Bronchial epithelial cell (primary cell): Measurements from ENCODE around the gene KIAA1217. TPM values are rescaled to one million over a fixed set of nuclear protein-coding genes. Genes with fewer than 3 reads are reported as not detected.

Source experiments
- DNase-seq: peaks from one replicate; pipeline ENCODE4 v3.0.0-alpha.2; 2010; ENCODE audit warnings: low read depth
- FAIRE-seq: peaks from 2 replicates; lab custom pipeline; 2011; peaks lifted over from hg19 to GRCh38; lab: Jason Lieb, UNC
- H3K27me3 ChIP-seq: 2 replicates; pipeline ENCODE4 v1.5.1; 2011; ENCODE audit warnings: low read length; ENCODE audit not compliant: control insufficient read depth, insufficient read depth
- H3K36me3 ChIP-seq: 2 replicates; pipeline ENCODE4 v1.5.1; 2011; ENCODE audit warnings: low read length; ENCODE audit not compliant: control insufficient read depth, insufficient read depth
- H3K4me3 ChIP-seq: 2 replicates; pipeline ENCODE4 v1.5.1; 2011; ENCODE audit warnings: mild to moderate bottlenecking, low read depth, low read length, control low read depth
- CTCF ChIP-seq: IDR thresholded peaks from 2 replicates; pipeline ENCODE4 v1.5.1; 2011; ENCODE audit warnings: mild to moderate bottlenecking, moderate library complexity, low read length, control low read depth, inconsistent platforms; ENCODE audit not compliant: insufficient read depth, severe bottlenecking
- total RNA-seq: library from RNA; depleted of rRNA; stranded (reverse); fragments of >200 nt; gene quantifications from 2 replicates; pipeline ENCODE4 v1.2.1, GENCODE V29; 2014

KIAA1217 gene
- total RNA-seq, 1 donor from 2014 or later, result 3.4 TPM

- TF ChIP-seq CTCF, result no peak
- DNase-seq (no peak), FAIRE-seq (no peak)
- Histone ChIP-seq H3K4me3 (no peak overlapping the region), H3K27me3 (no peaks in the 10 kb centered on the region), H3K36me3 (peaks cover 3% of the 10 kb centered on the region)
Observed at GRCh38 chr10:24414597-24414996, 205.7 kb downstream of the KIAA1217 start.

GRCh38 chr10:24415455-24416125, 206.7 kb downstream of the KIAA1217 start:
- Histone ChIP-seq H3K36me3 (peaks cover 3% of the 10 kb centered on the region), H3K27me3 (no peaks in the 10 kb centered on the region), H3K4me3 (no peak overlapping the region)
- TF ChIP-seq CTCF, result no peak
- DNase-seq (peak; percentile 36), FAIRE-seq (no peak)

- DNase-seq, result no peak
- Histone ChIP-seq H3K36me3 (peaks cover 3% of the 10 kb centered on the region), H3K27me3 (no peaks in the 10 kb centered on the region), H3K4me3 (no peak overlapping the region)
- TF ChIP-seq CTCF, result no peak
- FAIRE-seq, result no peak
Observed at GRCh38 chr10:24416248-24416647, 207.3 kb downstream of the KIAA1217 start.

- FAIRE-seq, result no peak
- no peak for TF ChIP-seq CTCF
- no peak for DNase-seq
- Histone ChIP-seq H3K4me3 (no peak overlapping the region), H3K36me3 (peaks cover 3% of the 10 kb centered on the region), H3K27me3 (no peaks in the 10 kb centered on the region)
Observed at GRCh38 chr10:24417053-24417452, 208.1 kb downstream of the KIAA1217 start.

GRCh38 chr10:24418532-24418931, 209.6 kb downstream of the KIAA1217 start:
- Histone ChIP-seq H3K36me3 (peaks cover 2% of the 10 kb centered on the region), H3K4me3 (no peak overlapping the region), H3K27me3 (no peaks in the 10 kb centered on the region)
- TF ChIP-seq CTCF, result no peak
- no peak for FAIRE-seq
- no peak for DNase-seq

GRCh38 chr10:24419066-24419465, 210.1 kb downstream of the KIAA1217 start:
- DNase-seq (no peak), FAIRE-seq (no peak)
- peaks cover 2% of the 10 kb centered on the region for H3K36me3 ChIP-seq
- H3K4me3 ChIP-seq, result no peak overlapping the region
- no peaks in the 10 kb centered on the region for H3K27me3 ChIP-seq
- TF ChIP-seq CTCF, result no peak
